ENCODE results near the gene MTLN. TPM values are rescaled to one million over a fixed set of nuclear protein-coding genes. Genes with fewer than 3 reads are reported as not detected.
"Not testable (repeated sequence)": the region's sequence is repeated elsewhere in the genome, so short reads cannot be mapped to it uniquely, and the experiment has no call there.

Gene MTLN
- polyA plus RNA-seq (2013): 9.5 TPM

- peak; percentile 71 to 83 (median 80) for DNase-seq
- Histone ChIP-seq H3K9me3 (ENCODE audit: control extremely low read depth in 1 of 5, control insufficient read depth in 4 of 5, insufficient read depth in 2 of 5, low read depth in 1 of 5, low read length in 4 of 5) (peaks cover 0 to 16% (median 7%) of the 10 kb centered on the region in 5 experiments), H3K4me3 (ENCODE audit: control insufficient read depth in 1 of 7, extremely low read depth in 1 of 7, insufficient read depth in 4 of 7, low read depth in 2 of 7, low read length in 6 of 7) (peak within 1 kb of the TSS; percentile 75 to 98 (median 83)), H3K4me1 (ENCODE audit: control extremely low read depth in 1 of 4, control insufficient read depth in 4 of 4, insufficient read depth in 4 of 4, low read length in 3 of 4) (peaks cover 0 to 13% (median 5%) of the 10 kb centered on the region in 4 experiments), H3K27me3 (replicated peaks in 2 of 5; ENCODE audit: control insufficient read depth in 4 of 5, insufficient read depth in 5 of 5, low read length in 4 of 5) (peaks cover 0 to 13% (median 5%) of the 10 kb centered on the region in 5 experiments), H3K27ac (ENCODE audit: insufficient read depth in 1 of 2, low read depth in 1 of 2, low read length in 2 of 2, poor library complexity in 1 of 2, severe bottlenecking in 2 of 2) (peak within 1 kb of the TSS; percentile 40 to 82), H3K36me3 (ENCODE audit: control insufficient read depth in 4 of 4, insufficient read depth in 4 of 4, low read length in 3 of 4) (peaks cover 4 to 18% (median 6%) of the 10 kb centered on the region in 4 experiments)
- 4% methylated on average over 42 of the region's 54 CpGs for WGBS (ENCODE audit: insufficient coverage)
- ChIA-PET POLR2A (no interaction called here), CTCF (no interaction called here)
Observed at GRCh38 chr2:110211938-110212858, at the start of gene MTLN. MTLN (minus strand) TSS chr2:110212547; CDS start chr2:110212525, 22 bp downstream.

- H3K4me1 ChIP-seq (ENCODE audit: control extremely low read depth in 1 of 4, control insufficient read depth in 4 of 4, insufficient read depth in 4 of 4, low read length in 3 of 4); DNase-seq; H3K27ac ChIP-seq (ENCODE audit: insufficient read depth in 1 of 2, low read depth in 1 of 2, low read length in 2 of 2, poor library complexity in 1 of 2, severe bottlenecking in 2 of 2); CTCF ChIA-PET; H3K9me3 ChIP-seq (ENCODE audit: control extremely low read depth in 1 of 5, control insufficient read depth in 4 of 5, insufficient read depth in 2 of 5, low read depth in 1 of 5, low read length in 4 of 5); POLR2A ChIA-PET; H3K27me3 ChIP-seq (replicated peaks in 2 of 5; ENCODE audit: control insufficient read depth in 4 of 5, insufficient read depth in 5 of 5, low read length in 4 of 5); H3K4me3 ChIP-seq (ENCODE audit: control insufficient read depth in 1 of 7, extremely low read depth in 1 of 7, insufficient read depth in 4 of 7, low read depth in 2 of 7, low read length in 6 of 7); H3K36me3 ChIP-seq (ENCODE audit: control insufficient read depth in 4 of 4, insufficient read depth in 4 of 4, low read length in 3 of 4): not testable (repeated sequence)
- no CpG with 5 or more reads among the region's 1 CpG for WGBS (ENCODE audit: insufficient coverage)
Observed at GRCh38 chr2:110261910-110262309, 49.6 kb upstream of the MTLN start.

GRCh38 chr2:110248081-110248795, 35.9 kb upstream of the MTLN start:
- CTCF ChIA-PET; H3K9me3 ChIP-seq (ENCODE audit: control extremely low read depth in 1 of 5, control insufficient read depth in 4 of 5, insufficient read depth in 2 of 5, low read depth in 1 of 5, low read length in 4 of 5); H3K27ac ChIP-seq (ENCODE audit: insufficient read depth in 1 of 2, low read depth in 1 of 2, low read length in 2 of 2, poor library complexity in 1 of 2, severe bottlenecking in 2 of 2); H3K4me3 ChIP-seq (ENCODE audit: control insufficient read depth in 1 of 7, extremely low read depth in 1 of 7, insufficient read depth in 4 of 7, low read depth in 2 of 7, low read length in 6 of 7); H3K27me3 ChIP-seq (replicated peaks in 2 of 5; ENCODE audit: control insufficient read depth in 4 of 5, insufficient read depth in 5 of 5, low read length in 4 of 5); H3K4me1 ChIP-seq (ENCODE audit: control extremely low read depth in 1 of 4, control insufficient read depth in 4 of 4, insufficient read depth in 4 of 4, low read length in 3 of 4); H3K36me3 ChIP-seq (ENCODE audit: control insufficient read depth in 4 of 4, insufficient read depth in 4 of 4, low read length in 3 of 4); DNase-seq; POLR2A ChIA-PET: not testable (repeated sequence)
- WGBS (ENCODE audit: insufficient coverage): no CpG with 5 or more reads among the region's 7 CpGs

GRCh38 chr2:110245488-110246435, 33.4 kb upstream of the MTLN start:
- WGBS (ENCODE audit: insufficient coverage): no CpG with 5 or more reads among the region's 89 CpGs
- H3K4me3 ChIP-seq (ENCODE audit: control insufficient read depth in 1 of 7, extremely low read depth in 1 of 7, insufficient read depth in 4 of 7, low read depth in 2 of 7, low read length in 6 of 7); CTCF ChIA-PET; H3K27me3 ChIP-seq (replicated peaks in 2 of 5; ENCODE audit: control insufficient read depth in 4 of 5, insufficient read depth in 5 of 5, low read length in 4 of 5); H3K4me1 ChIP-seq (ENCODE audit: control extremely low read depth in 1 of 4, control insufficient read depth in 4 of 4, insufficient read depth in 4 of 4, low read length in 3 of 4); H3K27ac ChIP-seq (ENCODE audit: insufficient read depth in 1 of 2, low read depth in 1 of 2, low read length in 2 of 2, poor library complexity in 1 of 2, severe bottlenecking in 2 of 2); H3K9me3 ChIP-seq (ENCODE audit: control extremely low read depth in 1 of 5, control insufficient read depth in 4 of 5, insufficient read depth in 2 of 5, low read depth in 1 of 5, low read length in 4 of 5); POLR2A ChIA-PET; H3K36me3 ChIP-seq (ENCODE audit: control insufficient read depth in 4 of 4, insufficient read depth in 4 of 4, low read length in 3 of 4); DNase-seq: not testable (repeated sequence)

GRCh38 chr2:110243283-110243682, 30.9 kb upstream of the MTLN start:
- no CpG with 5 or more reads among the region's 3 CpGs for WGBS (ENCODE audit: insufficient coverage)
- CTCF ChIA-PET; H3K27ac ChIP-seq (ENCODE audit: insufficient read depth in 1 of 2, low read depth in 1 of 2, low read length in 2 of 2, poor library complexity in 1 of 2, severe bottlenecking in 2 of 2): not testable (repeated sequence)

GRCh38 chr2:110234514-110234913, 22.2 kb upstream of the MTLN start:
- DNase-seq; H3K27me3 ChIP-seq (replicated peaks in 2 of 5; ENCODE audit: control insufficient read depth in 4 of 5, insufficient read depth in 5 of 5, low read length in 4 of 5); H3K4me3 ChIP-seq (ENCODE audit: control insufficient read depth in 1 of 7, extremely low read depth in 1 of 7, insufficient read depth in 4 of 7, low read depth in 2 of 7, low read length in 6 of 7); CTCF ChIA-PET; H3K4me1 ChIP-seq (ENCODE audit: control extremely low read depth in 1 of 4, control insufficient read depth in 4 of 4, insufficient read depth in 4 of 4, low read length in 3 of 4); POLR2A ChIA-PET; H3K36me3 ChIP-seq (ENCODE audit: control insufficient read depth in 4 of 4, insufficient read depth in 4 of 4, low read length in 3 of 4); H3K27ac ChIP-seq (ENCODE audit: insufficient read depth in 1 of 2, low read depth in 1 of 2, low read length in 2 of 2, poor library complexity in 1 of 2, severe bottlenecking in 2 of 2); H3K9me3 ChIP-seq (ENCODE audit: control extremely low read depth in 1 of 5, control insufficient read depth in 4 of 5, insufficient read depth in 2 of 5, low read depth in 1 of 5, low read length in 4 of 5): not testable (repeated sequence)
- no CpG with 5 or more reads among the region's 5 CpGs for WGBS (ENCODE audit: insufficient coverage)

More at GRCh38 chr2:110243283-110243682, 30.9 kb upstream of the MTLN start:
- POLR2A ChIA-PET; H3K4me3 ChIP-seq (ENCODE audit: control insufficient read depth in 1 of 7, extremely low read depth in 1 of 7, insufficient read depth in 4 of 7, low read depth in 2 of 7, low read length in 6 of 7); H3K36me3 ChIP-seq (ENCODE audit: control insufficient read depth in 4 of 4, insufficient read depth in 4 of 4, low read length in 3 of 4); H3K9me3 ChIP-seq (ENCODE audit: control extremely low read depth in 1 of 5, control insufficient read depth in 4 of 5, insufficient read depth in 2 of 5, low read depth in 1 of 5, low read length in 4 of 5); H3K4me1 ChIP-seq (ENCODE audit: control extremely low read depth in 1 of 4, control insufficient read depth in 4 of 4, insufficient read depth in 4 of 4, low read length in 3 of 4); DNase-seq; H3K27me3 ChIP-seq (replicated peaks in 2 of 5; ENCODE audit: control insufficient read depth in 4 of 5, insufficient read depth in 5 of 5, low read length in 4 of 5): not testable (repeated sequence)

Data from common myeloid progenitor, CD34-positive (primary cell).